HG03060 (cell line): ENCODE data around the gene NFYC.

Source experiments
- ATAC-seq: cut with Tn5 transposase; IDR thresholded peaks from one replicate; pipeline ENCODE4 v1.9.1; 2021; ENCODE audit warnings: low read depth, moderate number of reproducible peaks; ENCODE audit not compliant: unreplicated experiment

NFYC gene

GRCh38 chr1:40755067-40755466 lies 63.6 kb downstream of the NFYC start:
- no peak for ATAC-seq

GRCh38 chr1:40756523-40756922 lies 65.0 kb downstream of the NFYC start:
- ATAC-seq = no peak

GRCh38 chr1:40757084-40757483 lies 65.6 kb downstream of the NFYC start:
- no peak for ATAC-seq

- ATAC-seq = no peak
These were observed 66.5 kb downstream of the NFYC start for GRCh38 chr1:40758004-40758403.

GRCh38 chr1:40758578-40759343 lies 67.3 kb downstream of the NFYC start:
- ATAC-seq = no peak

GRCh38 chr1:40760984-40761383 lies 69.5 kb downstream of the NFYC start:
- ATAC-seq = no peak

GRCh38 chr1:40762144-40762923 lies 70.8 kb downstream of the NFYC start:
- ATAC-seq = no peak

- no peak for ATAC-seq
These were observed 72.4 kb downstream of the NFYC start for GRCh38 chr1:40763742-40764532.

- ATAC-seq = no peak
These were observed 73.5 kb downstream of the NFYC start for GRCh38 chr1:40764981-40765380.

- no peak for ATAC-seq
These were observed 74.5 kb downstream of the NFYC start for GRCh38 chr1:40766017-40766416.

- no peak for ATAC-seq
These were observed 75.1 kb downstream of the NFYC start for GRCh38 chr1:40766560-40766959.

- no peak for ATAC-seq
These were observed 76.9 kb downstream of the NFYC start for GRCh38 chr1:40768146-40768990.

GRCh38 chr1:40769815-40770214 lies 78.3 kb downstream of the NFYC start:
- ATAC-seq = no peak

GRCh38 chr1:40770296-40771070 lies 79.0 kb downstream of the NFYC start:
- no peak for ATAC-seq

GRCh38 chr1:40772146-40772955 lies 80.8 kb downstream of the NFYC start:
- no peak for ATAC-seq

GRCh38 chr1:40773748-40774265 lies 82.3 kb downstream of the NFYC start:
- no peak for ATAC-seq

- ATAC-seq = no peak
These were observed 82.9 kb downstream of the NFYC start for GRCh38 chr1:40774266-40774998.
